Prostate gland (tissue), 2 donors: ENCODE data around the gene VPS54. TPM values are rescaled to one million over a fixed set of nuclear protein-coding genes. Genes with fewer than 3 reads are reported as not detected.

Experiments
- DNase-seq: peaks from one replicate; pipeline ENCODE4 v3.0.0-alpha.2; 2019; ENCODE audit warnings: low spot score
- H3K27ac ChIP-seq, 2 donors: fragments of 200-600 bp; sonication (generic); 2 replicates each; pipeline ENCODE4 v1.5.1; 2017 to 2019
- H3K27me3 ChIP-seq: fragments of 200-600 bp; sonication (generic); replicated peaks from 2 replicates; pipeline ENCODE4 v1.5.1; 2019; ENCODE audit not compliant: insufficient read depth
- H3K36me3 ChIP-seq, 2 donors: fragments of 200-600 bp; sonication (generic); 1 replicate in 1 of 2; 2 replicates in 1 of 2; pipeline versions ENCODE4 v1.5.1 to v1.8.1; 2017 to 2019
- H3K4me1 ChIP-seq: fragments of 200-600 bp; sonication (generic); replicated peaks from 2 replicates; pipeline ENCODE4 v1.5.1; 2019
- H3K4me3 ChIP-seq, 2 donors: fragments of 200-600 bp; sonication (generic); 2 replicates each; pipeline ENCODE4 v1.5.1; 2017 to 2019
- H3K9me3 ChIP-seq: fragments of 200-600 bp; sonication (generic); 2 replicates; pipeline ENCODE4 v1.5.1; 2017
- CTCF ChIP-seq, 4 experiments: fragments of 200-600 bp in 2 of 4; fragments of 450-650 bp in 2 of 4; sonication (generic) in 2 of 4; IDR thresholded peaks; 1 replicate in 3 of 4; 2 replicates in 1 of 4; pipeline ENCODE4 v1.5.1; 2016 to 2019; ENCODE audit warnings: antibody characterized with exemption in 4 of 4, mild to moderate bottlenecking in 2 of 4, moderate library complexity in 2 of 4
- POLR2A ChIP-seq: fragments of 450-650 bp; IDR thresholded peaks from one replicate; pipeline ENCODE4 v1.6.1; 2016; ENCODE audit warnings: antibody characterized with exemption, mild to moderate bottlenecking
- POLR2AphosphoS5 ChIP-seq: sonication (generic); formaldehyde crosslinking; IDR thresholded peaks from one replicate; pipeline ENCODE4 v1.6.1; 2017; ENCODE audit warnings: antibody characterized with exemption
- WGBS: methylation state at CpG from one replicate; pipeline ENCODE4 v1.1.5; 2018; 5-methylcytosine and 5-hydroxymethylcytosine counted together
- intact Hi-C: fragments of 100-400 bp; cut with DNase I; formaldehyde crosslinking; loops from one replicate; pipeline ENCODE4 v1.14.2; 2022
- total RNA-seq, 2 donors: library from RNA; depleted of rRNA; stranded (reverse); fragments of >200 nt; gene quantifications; one replicate each; pipeline ENCODE4 v1.1.0, GENCODE V29; 2016

The VPS54 gene
- total RNA-seq, 2 donors from 2014 or later, result 33.5 to 41.1 TPM

GRCh38 chr2:63866009-63866709, 153.1 kb downstream of the VPS54 start:
- H3K4me1 ChIP-seq, result peaks cover 2% of the 10 kb centered on the region
- H3K27me3 ChIP-seq, result no peaks in the 10 kb centered on the region
- no peak overlapping the region for H3K4me3 ChIP-seq
- 63% methylated on average over 2 of the region's 2 CpGs for WGBS
- no peak overlapping the region for H3K27ac ChIP-seq
- no peaks in the 10 kb centered on the region for H3K36me3 ChIP-seq
- no peak for TF ChIP-seq POLR2A
- no peak for TF ChIP-seq POLR2AphosphoS5
- TF ChIP-seq CTCF (IDR thresholded peaks at IDR 0.05), result no peak
- DNase-seq, result no peak
- intact Hi-C loops, result no loop called here
- H3K9me3 ChIP-seq, result no peaks in the 10 kb centered on the region

GRCh38 chr2:63865159-63865799, 153.9 kb downstream of the VPS54 start:
- Histone ChIP-seq H3K4me3 (no peak overlapping the region), H3K9me3 (no peaks in the 10 kb centered on the region), H3K4me1 (peaks cover 2% of the 10 kb centered on the region), H3K27ac (no peak overlapping the region), H3K36me3 (no peaks in the 10 kb centered on the region), H3K27me3 (no peaks in the 10 kb centered on the region)
- no peak for DNase-seq
- WGBS, result 87% methylated on average over 6 of the region's 6 CpGs
- TF ChIP-seq POLR2A (no peak), CTCF (IDR thresholded peaks at IDR 0.05) (no peak), POLR2AphosphoS5 (no peak)
- intact Hi-C loops, result no loop called here

- Histone ChIP-seq H3K9me3 (no peaks in the 10 kb centered on the region), H3K4me1 (peaks cover 2% of the 10 kb centered on the region), H3K4me3 (no peak overlapping the region), H3K27ac (no peak overlapping the region), H3K36me3 (no peaks in the 10 kb centered on the region), H3K27me3 (no peaks in the 10 kb centered on the region)
- 75% methylated on average over 1 of the region's 1 CpG for WGBS
- TF ChIP-seq POLR2A (no peak), POLR2AphosphoS5 (no peak), CTCF (IDR thresholded peaks at IDR 0.05) (no peak)
- no peak for DNase-seq
- intact Hi-C loops, result loop anchor here (5.0 kb wide), 1 partner anchor 166 kb away; no protein-coding TSS in a partner anchor
Observed at GRCh38 chr2:63863707-63864106, 155.5 kb downstream of the VPS54 start.

GRCh38 chr2:63862806-63863205, 156.4 kb downstream of the VPS54 start:
- intact Hi-C loops, result loop anchor here (5.0 kb wide), 1 partner anchor 166 kb away; no protein-coding TSS in a partner anchor
- DNase-seq, result no peak
- no peak overlapping the region for H3K4me3 ChIP-seq
- no peak for TF ChIP-seq POLR2A
- no peak for TF ChIP-seq CTCF (IDR thresholded peaks at IDR 0.05)
- no peak for TF ChIP-seq POLR2AphosphoS5
- H3K9me3 ChIP-seq, result no peaks in the 10 kb centered on the region
- H3K4me1 ChIP-seq, result peaks cover 2% of the 10 kb centered on the region
- no peaks in the 10 kb centered on the region for H3K36me3 ChIP-seq
- WGBS, result 46% methylated on average over 1 of the region's 1 CpG
- H3K27me3 ChIP-seq, result no peaks in the 10 kb centered on the region
- H3K27ac ChIP-seq, result no peak overlapping the region
